Endothelial cell (in vitro differentiated cells): ENCODE measurements around the gene GANC. TPM values are rescaled to one million over a fixed set of nuclear protein-coding genes. Genes with fewer than 3 reads are reported as not detected.

ENCODE experiments used
- DNase-seq: peaks from one replicate; pipeline ENCODE4 v3.0.0; 2021; ENCODE audit warnings: low spot score
- H3K27ac Mint-ChIP-seq: one replicate; pipeline ENCODE4 v1.8.0; 2021; ENCODE audit warnings: mixed read lengths, inconsistent platforms; ENCODE audit not compliant: unreplicated experiment
- H3K27me3 Mint-ChIP-seq: one replicate; pipeline ENCODE4 v1.8.0; 2021; ENCODE audit warnings: mild to moderate bottlenecking, moderate library complexity, mixed read lengths, inconsistent platforms; ENCODE audit not compliant: unreplicated experiment
- H3K36me3 Mint-ChIP-seq: one replicate; pipeline ENCODE4 v1.8.0; 2021; ENCODE audit warnings: mild to moderate bottlenecking, low read depth, mixed read lengths, inconsistent platforms; ENCODE audit not compliant: unreplicated experiment
- H3K4me1 Mint-ChIP-seq: one replicate; pipeline ENCODE4 v1.8.0; 2021; ENCODE audit warnings: mild to moderate bottlenecking, mixed read lengths, inconsistent platforms; ENCODE audit not compliant: unreplicated experiment
- H3K4me3 Mint-ChIP-seq: one replicate; pipeline ENCODE4 v1.8.0; 2021; ENCODE audit warnings: mild to moderate bottlenecking, mixed read lengths, inconsistent platforms; ENCODE audit not compliant: unreplicated experiment
- H3K9me3 Mint-ChIP-seq: one replicate; pipeline ENCODE4 v1.8.0; 2021; ENCODE audit warnings: mixed read lengths, inconsistent platforms; ENCODE audit not compliant: unreplicated experiment
- total RNA-seq: library from RNA; stranded (reverse); fragmentation: NEBNext Ultra II Directional; extraction: Animal tissue kit (Norgen Biotek cat#: 25700); gene quantifications from one replicate; pipeline ENCODE4 v1.2.1, GENCODE V29; 2021; ENCODE audit not compliant: unreplicated experiment
- TF ChIP-seq, protein P1 (sequence below): fragments of 200-600 bp; sonication (generic); IDR thresholded peaks from one replicate; pipeline ENCODE4 v1.5.0; 2021; ENCODE audit warnings: antibody characterized with exemption; ENCODE audit not compliant: unreplicated experiment

The GANC gene
- total RNA-seq, 1 donor from 2014 or later = 18.7 TPM

DNA sequence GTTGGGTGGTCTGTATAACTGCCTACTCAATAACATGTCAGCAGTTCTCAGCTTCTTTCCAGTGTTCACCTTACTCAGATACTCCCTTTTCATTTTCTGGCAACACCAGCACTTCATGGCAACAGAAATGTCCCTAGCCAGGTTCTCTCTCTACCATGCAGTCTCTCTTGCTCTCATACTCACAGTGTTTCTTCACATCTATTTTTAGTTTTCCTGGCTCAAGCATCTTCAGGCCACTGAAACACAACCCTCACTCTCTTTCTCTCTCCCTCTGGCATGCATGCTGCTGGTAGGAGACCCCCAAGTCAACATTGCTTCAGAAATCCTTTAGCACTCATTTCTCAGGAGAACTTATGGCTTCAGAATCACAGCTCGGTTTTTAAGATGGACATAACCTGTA lies 86.2 kb downstream of the GANC start, which contains the start of gene CAPN3:
Gene CAPN3, plus strand, starts transcription at position 253 of the 400 bp plus-strand sequence. CDS start 305 bp downstream, outside the sequence.
- H3K27ac Mint-ChIP-seq = no peak within 1 kb of the TSS
- TF ChIP-seq, protein P1, sequence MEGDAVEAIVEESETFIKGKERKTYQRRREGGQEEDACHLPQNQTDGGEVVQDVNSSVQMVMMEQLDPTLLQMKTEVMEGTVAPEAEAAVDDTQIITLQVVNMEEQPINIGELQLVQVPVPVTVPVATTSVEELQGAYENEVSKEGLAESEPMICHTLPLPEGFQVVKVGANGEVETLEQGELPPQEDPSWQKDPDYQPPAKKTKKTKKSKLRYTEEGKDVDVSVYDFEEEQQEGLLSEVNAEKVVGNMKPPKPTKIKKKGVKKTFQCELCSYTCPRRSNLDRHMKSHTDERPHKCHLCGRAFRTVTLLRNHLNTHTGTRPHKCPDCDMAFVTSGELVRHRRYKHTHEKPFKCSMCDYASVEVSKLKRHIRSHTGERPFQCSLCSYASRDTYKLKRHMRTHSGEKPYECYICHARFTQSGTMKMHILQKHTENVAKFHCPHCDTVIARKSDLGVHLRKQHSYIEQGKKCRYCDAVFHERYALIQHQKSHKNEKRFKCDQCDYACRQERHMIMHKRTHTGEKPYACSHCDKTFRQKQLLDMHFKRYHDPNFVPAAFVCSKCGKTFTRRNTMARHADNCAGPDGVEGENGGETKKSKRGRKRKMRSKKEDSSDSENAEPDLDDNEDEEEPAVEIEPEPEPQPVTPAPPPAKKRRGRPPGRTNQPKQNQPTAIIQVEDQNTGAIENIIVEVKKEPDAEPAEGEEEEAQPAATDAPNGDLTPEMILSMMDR = no peak
- H3K4me1 Mint-ChIP-seq = peaks cover 9% of the 10 kb centered on the region
- no peaks in the 10 kb centered on the region for H3K9me3 Mint-ChIP-seq
- H3K4me3 Mint-ChIP-seq = no peak within 1 kb of the TSS
- H3K36me3 Mint-ChIP-seq = no peaks in the 10 kb centered on the region
- H3K27me3 Mint-ChIP-seq = no peaks in the 10 kb centered on the region
- DNase-seq = no peak

DNA sequence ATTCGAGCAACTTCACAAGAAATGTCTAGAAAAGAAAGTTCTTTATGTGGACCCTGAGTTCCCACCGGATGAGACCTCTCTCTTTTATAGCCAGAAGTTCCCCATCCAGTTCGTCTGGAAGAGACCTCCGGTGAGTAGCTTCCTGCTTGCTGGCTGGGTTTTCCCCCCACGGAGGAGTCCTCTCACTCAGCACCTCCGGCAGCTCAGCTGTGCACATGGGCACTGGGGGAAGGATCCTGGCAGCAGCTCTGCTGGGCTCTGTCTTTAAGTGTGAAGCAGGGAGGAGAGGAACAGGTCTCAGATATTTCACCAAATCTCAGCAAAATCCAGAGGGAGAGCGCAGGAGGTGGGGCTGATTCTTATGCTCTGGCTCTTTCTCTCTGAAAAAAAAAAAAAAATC lies 87.0 kb downstream of the GANC start:
- H3K27ac Mint-ChIP-seq = no peak overlapping the region
- H3K36me3 Mint-ChIP-seq = no peaks in the 10 kb centered on the region
- TF ChIP-seq, protein P1 = no peak
- no peak for DNase-seq
- peaks cover 9% of the 10 kb centered on the region for H3K4me1 Mint-ChIP-seq
- no peaks in the 10 kb centered on the region for H3K27me3 Mint-ChIP-seq
- H3K4me3 Mint-ChIP-seq = no peak overlapping the region
- H3K9me3 Mint-ChIP-seq = no peaks in the 10 kb centered on the region

DNA sequence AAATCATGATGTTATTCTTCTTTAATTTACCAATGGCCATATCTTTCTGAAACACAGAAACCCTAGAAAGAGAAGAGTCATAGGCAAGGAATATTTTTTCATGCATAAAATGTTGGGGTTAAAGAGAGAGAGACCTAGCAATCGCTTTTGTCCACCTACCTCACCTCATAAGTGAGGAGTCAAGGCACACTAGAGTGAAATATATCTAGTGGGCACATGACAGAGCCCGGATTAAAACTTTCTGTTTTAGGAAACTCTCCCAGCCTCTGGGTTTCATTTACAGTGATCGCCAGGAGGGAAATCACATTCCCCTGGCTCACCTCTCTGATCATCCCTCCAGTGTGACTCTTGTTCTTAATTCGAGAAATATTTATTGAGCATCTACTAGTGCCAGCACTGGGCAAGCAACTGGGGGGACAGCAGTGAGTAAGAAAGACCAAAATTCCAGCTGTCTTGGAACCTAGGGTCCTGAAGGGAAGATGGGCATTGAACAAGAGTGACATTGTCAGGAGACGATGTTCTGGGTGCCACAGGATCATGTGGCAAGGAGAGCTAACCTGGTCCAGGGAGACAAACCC lies 87.6 kb downstream of the GANC start:
- H3K9me3 Mint-ChIP-seq = no peaks in the 10 kb centered on the region
- H3K4me1 Mint-ChIP-seq = peaks cover 9% of the 10 kb centered on the region
- no peak for DNase-seq
- H3K36me3 Mint-ChIP-seq = no peaks in the 10 kb centered on the region
- H3K4me3 Mint-ChIP-seq = no peak overlapping the region
- TF ChIP-seq, protein P1 = no peak
- no peaks in the 10 kb centered on the region for H3K27me3 Mint-ChIP-seq
- no peak overlapping the region for H3K27ac Mint-ChIP-seq

DNA sequence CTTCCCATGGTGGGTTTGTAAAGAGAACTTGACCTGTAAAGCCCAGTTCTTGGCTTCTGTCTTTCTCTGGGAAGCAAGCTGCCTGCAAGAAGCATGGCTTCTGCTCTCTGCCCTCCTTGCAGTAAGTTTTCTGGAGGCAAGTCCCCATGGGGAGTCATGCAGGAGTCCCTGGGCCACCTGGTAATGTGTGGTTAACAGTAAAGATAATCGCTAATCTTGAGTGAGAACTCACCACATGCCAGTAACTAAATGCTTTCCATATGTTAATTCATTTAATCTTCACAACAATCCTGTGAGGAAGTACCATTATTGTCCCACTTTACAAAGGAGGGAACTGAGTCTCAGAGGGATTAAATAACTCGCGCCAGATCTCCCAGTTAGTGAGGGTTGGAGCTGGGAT lies 90.5 kb downstream of the GANC start:
- Mint-ChIP-seq H3K36me3 (peaks cover 3% of the 10 kb centered on the region), H3K4me3 (no peak overlapping the region), H3K4me1 (peaks cover 9% of the 10 kb centered on the region), H3K27me3 (peaks cover 2% of the 10 kb centered on the region), H3K9me3 (no peaks in the 10 kb centered on the region), H3K27ac (no peak overlapping the region)
- DNase-seq = no peak
- TF ChIP-seq, protein P1 = no peak

DNA sequence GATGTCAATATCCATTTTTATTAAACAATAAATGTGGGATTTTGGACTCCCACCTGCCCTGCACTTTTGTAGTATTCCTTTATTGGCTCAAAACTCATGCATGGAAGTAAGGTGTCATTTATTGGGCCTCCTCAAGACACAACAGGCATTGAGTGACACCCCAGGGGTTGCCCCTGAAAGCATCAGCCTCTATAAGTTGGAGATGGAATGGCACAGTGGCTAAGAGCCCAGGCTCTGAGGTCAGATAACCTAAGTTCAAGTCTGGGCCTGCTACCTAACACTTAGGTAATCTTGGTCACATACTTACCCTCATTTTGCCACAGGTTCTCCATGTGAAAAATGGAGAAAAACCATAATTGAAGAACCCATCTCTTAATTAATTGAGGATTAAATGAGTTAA lies 90.9 kb downstream of the GANC start:
- peaks cover 9% of the 10 kb centered on the region for H3K4me1 Mint-ChIP-seq
- TF ChIP-seq, protein P1 = no peak
- peaks cover 4% of the 10 kb centered on the region for H3K36me3 Mint-ChIP-seq
- no peak overlapping the region for H3K27ac Mint-ChIP-seq
- H3K27me3 Mint-ChIP-seq = peaks cover 3% of the 10 kb centered on the region
- H3K4me3 Mint-ChIP-seq = no peak overlapping the region
- DNase-seq = no peak
- H3K9me3 Mint-ChIP-seq = no peaks in the 10 kb centered on the region
